Skeletal muscle satellite cell (primary cell): ENCODE results near the gene KIF23. TPM values are rescaled to one million over a fixed set of nuclear protein-coding genes. Genes with fewer than 3 reads are reported as not detected.
"Not testable (repeated sequence)": the region's sequence is repeated elsewhere in the genome, so short reads cannot be mapped to it uniquely, and the experiment has no call there.

ENCODE experiments used
- H3K27me3 ChIP-seq: 2 replicates; pipeline ENCODE4 v1.7.0; 2013; ENCODE audit warnings: low read length; ENCODE audit not compliant: control insufficient read depth, insufficient read depth
- H3K36me3 ChIP-seq: 2 replicates; pipeline ENCODE4 v1.7.0; 2013; ENCODE audit warnings: mild to moderate bottlenecking, control low read depth, low read length; ENCODE audit not compliant: insufficient read depth
- H3K4me1 ChIP-seq: 2 replicates; pipeline ENCODE4 v1.7.0; 2013; ENCODE audit warnings: low read length; ENCODE audit not compliant: control insufficient read depth, insufficient read depth
- H3K4me2 ChIP-seq: 2 replicates; pipeline ENCODE4 v1.7.0; 2013; ENCODE audit warnings: mild to moderate bottlenecking, low read length
- H3K4me3 ChIP-seq: 2 replicates; pipeline ENCODE4 v1.7.0; 2013; ENCODE audit warnings: low read length
- H3K9ac ChIP-seq: 2 replicates; pipeline ENCODE4 v1.7.0; 2013; ENCODE audit warnings: mild to moderate bottlenecking, low read depth, low read length, moderate library complexity
- H3K9me3 ChIP-seq: replicated peaks from 2 replicates; pipeline ENCODE4 v1.7.0; 2013; ENCODE audit warnings: mild to moderate bottlenecking, control low read depth, low read length
- total RNA-seq: library from RNA; depleted of rRNA; stranded (reverse); fragments of >200 nt; gene quantifications from 2 replicates; pipeline ENCODE4 v1.2.3, GENCODE V29; 2012; rRNA removed

The KIF23 gene
- 19.3 and 29.7 TPM in 2 replicates for total RNA-seq

DNA sequence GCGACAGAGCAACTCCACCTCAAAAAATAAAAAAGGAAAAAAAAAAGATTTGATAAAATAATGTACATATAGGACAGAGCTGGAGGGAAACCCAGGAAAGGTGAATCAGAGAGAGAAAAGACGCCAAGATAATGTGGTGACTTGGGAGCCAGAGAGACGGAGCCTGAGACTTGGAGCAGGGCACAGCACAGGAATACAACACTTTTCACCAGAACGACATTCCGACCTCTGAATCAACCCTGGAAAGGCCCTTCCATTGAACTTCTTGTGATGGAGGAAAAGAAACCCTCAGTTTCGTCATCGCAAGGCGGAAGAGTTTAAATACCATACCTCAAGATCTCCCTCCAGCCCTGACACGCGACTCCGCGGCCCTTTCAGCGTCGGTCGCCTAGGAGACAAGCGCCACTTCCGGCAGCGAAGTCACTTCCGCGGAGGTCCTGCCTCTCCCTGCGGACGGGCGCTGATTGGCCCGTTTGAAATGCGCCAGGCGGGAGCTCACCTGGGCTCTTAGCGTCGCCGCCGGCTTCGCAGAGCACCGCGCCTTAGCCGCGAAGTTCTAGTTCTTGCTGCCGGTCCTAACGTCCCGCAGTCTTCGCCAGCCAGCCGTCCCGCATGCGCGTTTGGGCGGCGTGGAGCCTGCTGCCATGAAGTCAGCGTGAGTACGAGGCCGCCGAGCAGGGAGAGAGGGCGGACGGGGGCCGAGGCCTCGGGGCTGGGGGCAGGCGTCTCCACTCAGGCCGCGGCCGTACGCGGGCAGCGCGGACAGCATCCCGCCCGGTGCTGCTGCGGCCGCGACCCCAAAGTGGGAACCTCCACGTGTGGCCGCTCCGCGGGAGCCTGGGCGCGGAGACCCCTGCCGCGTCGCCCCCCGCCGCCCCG lies at the start of gene KIF23:
Gene KIF23, plus strand, starts transcription at position 528 of the 879 bp plus-strand sequence. Its CDS starts 117 bp downstream, at position 645.
- Histone ChIP-seq H3K9me3 (no peaks in the 10 kb centered on the region), H3K4me2 (peak within 1 kb of the TSS; percentile 84), H3K4me3 (peak within 1 kb of the TSS; percentile 94), H3K4me1 (peaks cover 37% of the 10 kb centered on the region), H3K36me3 (peaks cover 10% of the 10 kb centered on the region), H3K9ac (peak within 1 kb of the TSS; percentile 99), H3K27me3 (no peaks in the 10 kb centered on the region)

DNA sequence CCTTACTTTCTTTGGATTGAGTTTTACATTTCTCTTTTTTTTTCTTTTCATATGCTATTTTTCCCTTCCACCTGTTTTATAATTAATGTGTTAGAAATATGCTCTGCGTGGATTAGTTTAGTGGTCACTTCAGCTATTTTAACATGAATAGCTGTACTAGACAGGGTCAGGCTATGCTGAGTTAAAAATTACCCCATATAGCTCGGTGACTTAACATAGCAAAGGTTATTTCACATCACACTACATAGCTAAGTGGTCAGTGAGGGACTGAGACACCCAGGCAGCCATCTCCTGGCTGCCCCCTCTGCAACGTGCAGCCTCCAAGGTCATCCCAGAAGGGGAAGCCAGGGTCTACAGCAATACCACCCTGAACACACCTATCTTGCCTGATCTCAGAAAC lies 46.9 kb upstream of the KIF23 start:
- Histone ChIP-seq H3K4me1 (peaks cover 2% of the 10 kb centered on the region), H3K4me3 (no peak overlapping the region), H3K9me3 (no peaks in the 10 kb centered on the region), H3K27me3 (no peaks in the 10 kb centered on the region), H3K9ac (no peak overlapping the region), H3K36me3 (no peaks in the 10 kb centered on the region), H3K4me2 (no peak overlapping the region)

- H3K27me3 ChIP-seq, result no peaks in the 10 kb centered on the region
- no peaks in the 10 kb centered on the region for H3K36me3 ChIP-seq
- H3K4me2 ChIP-seq, result no peak overlapping the region
- no peaks in the 10 kb centered on the region for H3K9me3 ChIP-seq
- no peak overlapping the region for H3K9ac ChIP-seq
- H3K4me1 ChIP-seq, result peaks cover 2% of the 10 kb centered on the region
- no peak overlapping the region for H3K4me3 ChIP-seq
Measured at GRCh38 chr15:69369631-69370030, 44.5 kb upstream of the KIF23 start.

DNA sequence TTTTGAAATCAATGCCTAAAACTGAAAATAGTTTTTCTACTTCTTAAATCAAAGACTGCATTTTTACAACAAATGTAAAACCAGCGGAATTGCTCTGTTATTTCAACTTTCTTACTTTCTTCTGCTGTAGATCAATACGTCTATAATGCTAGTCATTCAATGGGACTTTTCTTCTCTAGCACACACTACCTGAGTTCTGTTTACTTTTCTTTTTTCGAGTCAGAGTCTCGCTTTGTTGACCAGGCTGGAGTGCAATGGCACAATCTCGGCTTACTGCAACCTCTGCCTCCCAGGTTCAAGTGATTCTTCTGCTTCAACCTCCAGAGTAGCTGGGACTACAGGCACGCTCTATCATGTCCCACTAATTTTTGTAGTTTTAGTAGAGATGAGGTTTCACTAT lies 40.7 kb upstream of the KIF23 start:
- H3K4me1 ChIP-seq, result peaks cover 1% of the 10 kb centered on the region
- H3K27me3 ChIP-seq, result no peaks in the 10 kb centered on the region
- H3K36me3 ChIP-seq, result no peaks in the 10 kb centered on the region
- no peaks in the 10 kb centered on the region for H3K9me3 ChIP-seq
- no peak overlapping the region for H3K4me3 ChIP-seq
- H3K4me2 ChIP-seq, result no peak overlapping the region
- no peak overlapping the region for H3K9ac ChIP-seq

GRCh38 chr15:69375151-69375790 lies 38.9 kb upstream of the KIF23 start:
- H3K27me3 ChIP-seq, result no peaks in the 10 kb centered on the region

DNA sequence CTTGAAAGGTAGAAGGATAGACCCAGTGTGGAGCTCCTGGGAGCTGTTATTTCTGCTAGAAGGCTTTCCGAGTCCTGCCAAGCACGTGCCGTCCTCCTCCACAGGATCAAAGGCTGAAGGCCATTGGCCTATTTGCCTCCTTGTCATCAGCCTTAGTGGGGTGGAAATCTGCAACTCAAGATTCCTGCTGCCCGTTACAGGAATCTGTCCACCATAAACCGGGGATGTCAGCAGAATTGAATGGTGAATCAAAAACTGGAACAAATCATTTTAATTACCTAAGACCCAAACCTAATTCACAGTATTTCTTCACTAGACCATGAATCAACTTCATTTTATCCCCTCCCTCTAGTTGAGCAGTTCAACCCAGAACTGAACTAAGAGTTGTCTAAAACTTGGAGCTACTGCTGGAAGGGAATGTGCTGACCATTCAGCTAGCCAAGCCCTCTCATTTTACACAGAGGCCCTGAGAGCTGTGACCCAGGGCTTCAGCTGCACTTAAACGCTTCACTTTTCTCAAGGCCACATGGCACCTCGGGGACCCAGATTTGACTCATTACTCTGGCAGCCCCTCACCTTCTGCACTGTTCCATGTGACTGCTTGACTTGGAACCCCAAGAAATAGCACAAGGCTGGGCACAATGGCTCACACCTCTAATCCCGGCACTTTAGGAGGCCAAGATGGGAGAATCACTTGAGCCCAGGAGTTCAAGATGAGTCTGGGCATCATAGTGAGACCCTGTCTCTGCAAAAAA lies 36.8 kb upstream of the KIF23 start:
- Histone ChIP-seq H3K4me3 (no peak overlapping the region), H3K9me3 (no peaks in the 10 kb centered on the region), H3K36me3 (no peaks in the 10 kb centered on the region), H3K4me1 (no peaks in the 10 kb centered on the region), H3K27me3 (no peaks in the 10 kb centered on the region), H3K4me2 (no peak overlapping the region), H3K9ac (no peak overlapping the region)

More at GRCh38 chr15:69375151-69375790, 38.9 kb upstream of the KIF23 start:
- Histone ChIP-seq H3K9ac (no peak overlapping the region), H3K4me3 (no peak overlapping the region), H3K9me3 (no peaks in the 10 kb centered on the region), H3K36me3 (no peaks in the 10 kb centered on the region), H3K4me1 (no peaks in the 10 kb centered on the region), H3K4me2 (no peak overlapping the region)

DNA sequence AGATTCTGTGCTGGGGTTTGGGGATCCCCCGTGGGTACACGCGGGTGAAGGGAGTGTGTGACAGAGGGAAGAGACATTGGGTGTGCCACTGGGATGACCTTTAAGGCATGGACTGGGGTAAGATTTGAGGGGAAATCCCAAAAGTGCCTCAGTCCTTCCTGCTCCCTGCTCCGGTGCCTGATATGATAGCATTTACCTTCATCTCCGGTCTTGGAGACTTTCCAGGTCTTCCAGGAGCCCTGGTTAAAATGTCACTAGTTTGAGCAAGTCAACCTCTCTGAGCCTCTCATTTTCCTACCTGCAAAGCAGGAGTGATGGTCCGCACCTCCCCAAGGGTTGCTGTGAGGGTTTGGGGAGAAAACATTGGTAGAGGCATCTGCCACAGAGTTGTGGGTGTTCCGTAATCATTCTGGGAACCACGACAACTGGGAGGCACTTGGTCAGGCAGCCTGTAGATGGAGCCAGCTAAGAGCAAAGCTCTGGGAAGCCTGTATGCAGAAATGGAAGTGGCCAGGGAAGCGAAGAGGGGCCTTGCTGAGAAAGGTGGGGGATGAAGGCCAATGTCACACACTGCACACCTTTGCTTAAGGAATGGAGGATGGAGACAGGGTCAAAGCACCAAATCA lies 33.9 kb upstream of the KIF23 start:
- no peaks in the 10 kb centered on the region for H3K36me3 ChIP-seq
- H3K9ac ChIP-seq, result no peak overlapping the region
- H3K4me3 ChIP-seq, result no peak overlapping the region

GRCh38 chr15:69380726-69381105 lies 33.4 kb upstream of the KIF23 start:
- H3K4me3 ChIP-seq, result no peak overlapping the region
- H3K9ac ChIP-seq, result no peak overlapping the region
- no peaks in the 10 kb centered on the region for H3K4me1 ChIP-seq
- no peaks in the 10 kb centered on the region for H3K36me3 ChIP-seq
- H3K9me3 ChIP-seq, result no peaks in the 10 kb centered on the region
- H3K27me3 ChIP-seq, result no peaks in the 10 kb centered on the region
- H3K4me2 ChIP-seq, result no peak overlapping the region

More for the DNA sequence above, 33.9 kb upstream of the KIF23 start:
- Histone ChIP-seq H3K27me3 (no peaks in the 10 kb centered on the region), H3K4me1 (no peaks in the 10 kb centered on the region), H3K4me2 (no peak overlapping the region), H3K9me3 (no peaks in the 10 kb centered on the region)

GRCh38 chr15:69382176-69382575 lies 32.0 kb upstream of the KIF23 start:
- H3K4me2 ChIP-seq, H3K4me1 ChIP-seq, H3K9me3 ChIP-seq, H3K27me3 ChIP-seq, H3K9ac ChIP-seq, H3K36me3 ChIP-seq, H3K4me3 ChIP-seq: not testable (repeated sequence)

DNA sequence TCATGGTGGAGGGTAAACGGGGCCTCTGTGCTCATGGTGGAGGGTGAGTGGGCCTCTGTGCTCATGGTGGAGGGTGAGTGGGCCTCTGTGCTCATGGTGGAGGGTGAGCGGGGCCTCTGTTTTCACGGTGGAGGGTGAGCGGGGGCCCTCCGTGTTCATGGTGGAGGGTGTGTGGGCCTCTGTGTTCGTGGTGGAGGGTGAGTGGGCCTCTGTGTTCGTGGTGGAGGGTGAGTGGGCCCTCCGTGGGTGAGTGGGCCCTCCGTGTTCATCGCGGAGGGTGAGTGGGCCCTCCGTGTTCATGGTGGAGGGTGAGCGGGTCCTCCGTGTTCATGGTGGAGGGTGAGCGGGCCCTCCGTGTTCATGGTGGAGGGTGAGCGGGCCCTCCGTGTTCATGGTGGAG lies 30.1 kb upstream of the KIF23 start:
- H3K9ac ChIP-seq, H3K36me3 ChIP-seq, H3K4me1 ChIP-seq, H3K27me3 ChIP-seq, H3K4me2 ChIP-seq, H3K9me3 ChIP-seq, H3K4me3 ChIP-seq: not testable (repeated sequence)
